ENCODE results near the gene TNP1. TPM values are rescaled to one million over a fixed set of nuclear protein-coding genes. Genes with fewer than 3 reads are reported as not detected.

The TNP1 gene
- total and polyA plus RNA-seq, 2 experiments from 2014 or later, result not detected

DNA sequence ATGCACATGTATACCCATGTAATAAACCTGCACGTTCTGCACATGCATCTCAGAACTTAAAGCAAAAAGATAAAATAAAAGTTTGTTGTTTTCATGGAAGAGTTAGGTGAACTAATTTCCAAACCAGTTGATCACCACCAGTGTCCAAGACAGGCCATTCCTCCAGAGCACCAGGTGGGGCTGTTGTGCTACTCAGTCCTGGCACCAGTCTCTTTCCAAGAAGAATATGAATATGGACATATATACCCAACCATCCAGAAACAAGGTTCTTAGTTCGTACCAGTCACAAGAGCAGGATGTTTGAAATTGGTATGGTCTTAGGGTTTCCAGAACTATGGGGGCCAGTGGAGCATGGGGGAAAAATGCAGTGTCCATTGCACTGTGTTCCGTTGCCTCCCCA is 17.2 kb upstream of the TNP1 start:
- TF ChIP-seq, protein P1, sequence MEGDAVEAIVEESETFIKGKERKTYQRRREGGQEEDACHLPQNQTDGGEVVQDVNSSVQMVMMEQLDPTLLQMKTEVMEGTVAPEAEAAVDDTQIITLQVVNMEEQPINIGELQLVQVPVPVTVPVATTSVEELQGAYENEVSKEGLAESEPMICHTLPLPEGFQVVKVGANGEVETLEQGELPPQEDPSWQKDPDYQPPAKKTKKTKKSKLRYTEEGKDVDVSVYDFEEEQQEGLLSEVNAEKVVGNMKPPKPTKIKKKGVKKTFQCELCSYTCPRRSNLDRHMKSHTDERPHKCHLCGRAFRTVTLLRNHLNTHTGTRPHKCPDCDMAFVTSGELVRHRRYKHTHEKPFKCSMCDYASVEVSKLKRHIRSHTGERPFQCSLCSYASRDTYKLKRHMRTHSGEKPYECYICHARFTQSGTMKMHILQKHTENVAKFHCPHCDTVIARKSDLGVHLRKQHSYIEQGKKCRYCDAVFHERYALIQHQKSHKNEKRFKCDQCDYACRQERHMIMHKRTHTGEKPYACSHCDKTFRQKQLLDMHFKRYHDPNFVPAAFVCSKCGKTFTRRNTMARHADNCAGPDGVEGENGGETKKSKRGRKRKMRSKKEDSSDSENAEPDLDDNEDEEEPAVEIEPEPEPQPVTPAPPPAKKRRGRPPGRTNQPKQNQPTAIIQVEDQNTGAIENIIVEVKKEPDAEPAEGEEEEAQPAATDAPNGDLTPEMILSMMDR (IDR thresholded peaks at IDR 0.05; ENCODE audit: low read depth, low read length), result no peak
- Histone ChIP-seq H3K27me3 (no peaks in the 10 kb centered on the region), H3K27ac (no peak overlapping the region), H3K4me1 (ENCODE audit: low read depth) (no peaks in the 10 kb centered on the region), H3K9me3 (ENCODE audit: low read depth) (no peaks in the 10 kb centered on the region), H3K4me3 (no peak overlapping the region), H3K36me3 (no peaks in the 10 kb centered on the region)
- DNase-seq (ENCODE audit: low read depth in 1 of 2, low spot score in 1 of 2), result peak in 1 of 2 donors; percentile 8

DNA sequence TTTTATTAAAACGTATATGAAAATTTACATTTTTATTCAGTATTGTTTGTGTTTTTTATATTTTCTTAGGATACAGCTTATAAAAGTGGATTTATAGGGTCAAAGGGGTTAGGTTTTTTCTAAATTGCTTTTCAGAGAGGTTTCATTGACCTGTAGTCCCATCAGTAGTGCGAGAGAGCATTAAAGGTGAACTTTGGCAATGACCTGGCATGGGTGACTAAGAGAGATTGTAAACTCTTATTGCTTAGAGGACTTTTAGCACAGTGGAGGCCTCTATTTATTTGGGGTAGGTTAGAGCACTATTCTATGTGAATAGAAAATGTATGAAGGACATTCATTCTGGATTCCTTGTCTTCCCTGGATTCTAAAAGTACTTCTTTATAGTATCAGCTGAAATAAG is 16.0 kb upstream of the TNP1 start:
- no peaks in the 10 kb centered on the region for H3K36me3 ChIP-seq
- DNase-seq (ENCODE audit: low read depth in 1 of 2, low spot score in 1 of 2), result no peak
- H3K4me1 ChIP-seq (ENCODE audit: low read depth), result no peaks in the 10 kb centered on the region
- no peaks in the 10 kb centered on the region for H3K27me3 ChIP-seq
- no peak overlapping the region for H3K27ac ChIP-seq
- TF ChIP-seq, protein P1 (IDR thresholded peaks at IDR 0.05; ENCODE audit: low read depth, low read length), result no peak
- H3K4me3 ChIP-seq, result no peak overlapping the region
- no peaks in the 10 kb centered on the region for H3K9me3 ChIP-seq (ENCODE audit: low read depth)

- no peak overlapping the region for H3K4me3 ChIP-seq
- TF ChIP-seq, protein P1 (IDR thresholded peaks at IDR 0.05; ENCODE audit: low read depth, low read length), result no peak
- DNase-seq (ENCODE audit: low read depth in 1 of 2, low spot score in 1 of 2), result no peak
Observed at GRCh38 chr2:216873573-216873972, 13.7 kb upstream of the TNP1 start.

GRCh38 chr2:216872624-216873023 is 12.8 kb upstream of the TNP1 start:
- Histone ChIP-seq H3K9me3 (ENCODE audit: low read depth) (no peaks in the 10 kb centered on the region), H3K4me1 (ENCODE audit: low read depth) (no peaks in the 10 kb centered on the region), H3K36me3 (no peaks in the 10 kb centered on the region), H3K4me3 (no peak overlapping the region), H3K27me3 (no peaks in the 10 kb centered on the region), H3K27ac (no peak overlapping the region)
- TF ChIP-seq, protein P1 (IDR thresholded peaks at IDR 0.05; ENCODE audit: low read depth, low read length), result no peak
- no peak for DNase-seq (ENCODE audit: low read depth in 1 of 2, low spot score in 1 of 2)

More at GRCh38 chr2:216873573-216873972, 13.7 kb upstream of the TNP1 start:
- H3K4me1 ChIP-seq (ENCODE audit: low read depth), result no peaks in the 10 kb centered on the region
- no peaks in the 10 kb centered on the region for H3K9me3 ChIP-seq (ENCODE audit: low read depth)
- no peaks in the 10 kb centered on the region for H3K27me3 ChIP-seq
- no peak overlapping the region for H3K27ac ChIP-seq
- H3K36me3 ChIP-seq, result no peaks in the 10 kb centered on the region

DNA sequence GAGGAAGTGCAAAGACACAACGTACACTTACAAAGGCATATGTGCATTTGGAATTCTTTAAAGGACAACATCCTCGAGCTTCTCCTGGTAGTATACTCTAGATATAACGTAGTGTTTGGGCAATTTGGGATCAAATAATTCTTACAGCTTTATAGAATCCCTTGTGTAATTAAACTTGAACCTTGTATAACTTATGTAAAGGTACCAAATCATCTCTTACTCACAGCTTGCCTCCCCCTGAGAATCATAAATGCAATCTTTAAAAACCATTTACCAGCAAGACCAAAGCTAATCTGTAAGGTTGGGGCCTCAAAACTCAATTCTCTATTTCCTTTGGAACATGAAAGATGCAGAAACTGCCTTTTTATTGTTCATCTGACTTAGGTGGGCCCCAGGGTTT is 12.2 kb upstream of the TNP1 start:
- H3K9me3 ChIP-seq (ENCODE audit: low read depth), result no peaks in the 10 kb centered on the region
- H3K36me3 ChIP-seq, result no peaks in the 10 kb centered on the region
- H3K27ac ChIP-seq, result no peak overlapping the region
- DNase-seq (ENCODE audit: low read depth in 1 of 2, low spot score in 1 of 2), result no peak
- no peaks in the 10 kb centered on the region for H3K4me1 ChIP-seq (ENCODE audit: low read depth)
- TF ChIP-seq, protein P1 (IDR thresholded peaks at IDR 0.05; ENCODE audit: low read depth, low read length), result no peak
- H3K27me3 ChIP-seq, result no peaks in the 10 kb centered on the region
- no peak overlapping the region for H3K4me3 ChIP-seq

Data from cardiac muscle cell (in vitro differentiated cells and primary cell).